OCI-LY3 (cell line): ENCODE measurements around the gene NDN.

Source experiments
- H2AFZ ChIP-seq: fragments of 200-600, 300-600 bp; shearing (Covaris generic); 2 replicates; pipeline ENCODE4 v1.6.0; 2014; ENCODE audit warnings: antibody characterized with exemption, low read depth, low read length
- H3K27ac ChIP-seq: fragments of 200-600, 300-600 bp; sonication (generic); 2 replicates; pipeline ENCODE4 v1.5.1; 2014; ENCODE audit warnings: mild to moderate bottlenecking, low read length, moderate library complexity, mixed read lengths
- H3K27me3 ChIP-seq: fragments of 200-600, 300-600 bp; sonication (generic); 2 replicates; pipeline ENCODE4 v1.6.1; 2014; ENCODE audit warnings: low read depth, low read length, mixed read lengths
- H3K36me3 ChIP-seq: fragments of 200-600, 300-600 bp; sonication (generic); replicated peaks from 2 replicates; pipeline ENCODE3; 2014; ENCODE audit warnings: low read depth, low read length, mixed read lengths
- H3K4me1 ChIP-seq: fragments of 300-600, 200-600 bp; sonication (generic); 2 replicates; pipeline ENCODE4 v1.6.1; 2014; ENCODE audit warnings: low read length, mixed read lengths
- H3K4me2 ChIP-seq: fragments of 200-600, 300-600 bp; sonication (generic); 2 replicates; pipeline ENCODE4 v1.6.1; 2014; ENCODE audit warnings: low read length, mixed read lengths
- H3K4me3 ChIP-seq: fragments of 300-600, 200-600 bp; sonication (generic); 2 replicates; pipeline ENCODE4 v1.5.1; 2014; ENCODE audit warnings: antibody characterized with exemption, mild to moderate bottlenecking, low read length, moderate library complexity
- H3K79me2 ChIP-seq: fragments of 300-600, 200-600 bp; shearing (Covaris generic); 2 replicates; pipeline ENCODE4 v1.6.1; 2014; ENCODE audit warnings: mild to moderate bottlenecking, low read length, mixed read lengths
- H3K9ac ChIP-seq: fragments of 300-600, 200-600 bp; shearing (Covaris generic); 2 replicates; pipeline ENCODE4 v1.6.0; 2014; ENCODE audit warnings: mild to moderate bottlenecking, low read length, moderate library complexity
- H3K9me3 ChIP-seq: fragments of 200-600, 300-600 bp; shearing (Covaris generic); 2 replicates; pipeline ENCODE4 v1.6.1; 2014; ENCODE audit warnings: low read length, mixed read lengths; ENCODE audit not compliant: insufficient read depth
- H4K20me1 ChIP-seq: fragments of 200-600, 300-600 bp; sonication (generic); 2 replicates; pipeline ENCODE4 v1.6.1; 2016; ENCODE audit warnings: low read length, mixed read lengths; ENCODE audit not compliant: insufficient read depth
- EZH2phosphoT487 ChIP-seq: fragments of 200-600 bp; shearing (Covaris generic); IDR thresholded peaks from 2 replicates; pipeline ENCODE4 v1.6.1; 2018; ENCODE audit warnings: antibody characterized with exemption, mixed run types, low read depth
- TF ChIP-seq, protein P1 (sequence below): fragments of 200-600, 300-600 bp; sonication (generic); IDR thresholded peaks from 2 replicates; pipeline ENCODE4 v1.5.1; 2014; ENCODE audit warnings: antibody characterized with exemption, low read length, low read depth

NDN gene

DNA sequence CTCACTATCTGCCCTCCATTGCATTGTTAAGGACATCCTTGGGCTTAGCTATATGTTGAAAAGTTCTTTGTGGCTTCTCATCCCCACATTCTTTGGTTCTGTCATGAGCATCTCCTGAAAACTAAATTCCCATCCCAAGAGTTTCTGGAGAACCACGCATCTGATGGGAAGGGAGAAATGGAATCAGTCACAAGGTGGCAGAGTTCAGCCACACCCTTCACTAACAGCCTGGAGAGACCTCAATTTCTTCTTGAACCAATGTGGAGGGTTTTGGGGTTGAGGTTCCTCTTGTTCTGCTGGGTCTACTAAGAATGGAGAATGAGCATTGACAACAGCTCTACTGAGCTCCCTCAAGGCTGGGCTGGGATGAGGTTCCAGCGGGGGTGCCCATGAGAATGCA, 23.9 kb downstream of the NDN start:
- H3K4me3 ChIP-seq = no peak overlapping the region
- H3K9me3 ChIP-seq = no peaks in the 10 kb centered on the region
- TF ChIP-seq, protein P1, sequence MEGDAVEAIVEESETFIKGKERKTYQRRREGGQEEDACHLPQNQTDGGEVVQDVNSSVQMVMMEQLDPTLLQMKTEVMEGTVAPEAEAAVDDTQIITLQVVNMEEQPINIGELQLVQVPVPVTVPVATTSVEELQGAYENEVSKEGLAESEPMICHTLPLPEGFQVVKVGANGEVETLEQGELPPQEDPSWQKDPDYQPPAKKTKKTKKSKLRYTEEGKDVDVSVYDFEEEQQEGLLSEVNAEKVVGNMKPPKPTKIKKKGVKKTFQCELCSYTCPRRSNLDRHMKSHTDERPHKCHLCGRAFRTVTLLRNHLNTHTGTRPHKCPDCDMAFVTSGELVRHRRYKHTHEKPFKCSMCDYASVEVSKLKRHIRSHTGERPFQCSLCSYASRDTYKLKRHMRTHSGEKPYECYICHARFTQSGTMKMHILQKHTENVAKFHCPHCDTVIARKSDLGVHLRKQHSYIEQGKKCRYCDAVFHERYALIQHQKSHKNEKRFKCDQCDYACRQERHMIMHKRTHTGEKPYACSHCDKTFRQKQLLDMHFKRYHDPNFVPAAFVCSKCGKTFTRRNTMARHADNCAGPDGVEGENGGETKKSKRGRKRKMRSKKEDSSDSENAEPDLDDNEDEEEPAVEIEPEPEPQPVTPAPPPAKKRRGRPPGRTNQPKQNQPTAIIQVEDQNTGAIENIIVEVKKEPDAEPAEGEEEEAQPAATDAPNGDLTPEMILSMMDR = peak; percentile 29
- TF ChIP-seq EZH2phosphoT487 = no peak
- no peaks in the 10 kb centered on the region for H3K4me1 ChIP-seq
- peaks cover 4% of the 10 kb centered on the region; the same call in 1 of the 2 replicates for H3K27me3 ChIP-seq
- no peak overlapping the region for H3K27ac ChIP-seq
- no peak overlapping the region for H3K9ac ChIP-seq
- H3K79me2 ChIP-seq = no peaks in the 10 kb centered on the region
- H4K20me1 ChIP-seq = no peaks in the 10 kb centered on the region
- H3K36me3 ChIP-seq = no peaks in the 10 kb centered on the region
- H3K4me2 ChIP-seq = no peak overlapping the region
- H2AFZ ChIP-seq = no peak overlapping the region

DNA sequence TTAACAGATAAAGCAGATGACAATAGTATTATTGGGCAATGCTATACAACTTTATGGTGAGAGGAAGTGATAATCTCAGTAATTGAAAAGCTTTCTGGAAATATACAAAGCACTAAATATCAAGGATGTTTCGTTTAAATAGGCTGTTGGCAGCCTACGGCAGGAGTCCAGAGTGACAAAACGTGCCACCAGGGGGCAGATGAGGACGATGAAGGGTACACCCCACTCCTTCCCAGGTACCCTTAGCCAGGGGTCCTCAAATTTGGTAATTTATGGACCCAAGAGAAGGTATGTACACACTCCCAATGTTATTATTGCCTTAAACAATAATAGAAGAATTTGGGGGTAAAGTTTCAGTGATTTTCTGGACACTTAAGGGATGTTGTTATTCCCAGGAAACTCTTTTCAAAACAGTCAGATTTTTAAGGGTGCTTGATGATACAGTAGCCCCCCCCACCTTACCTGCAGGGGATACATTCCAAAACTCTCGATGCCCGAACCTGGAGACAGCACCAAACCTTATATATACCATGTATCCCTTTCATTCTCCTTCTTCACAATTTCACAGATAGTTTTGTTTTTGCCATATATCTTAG, 38.1 kb downstream of the NDN start:
- H3K9me3 ChIP-seq = no peaks in the 10 kb centered on the region

DNA sequence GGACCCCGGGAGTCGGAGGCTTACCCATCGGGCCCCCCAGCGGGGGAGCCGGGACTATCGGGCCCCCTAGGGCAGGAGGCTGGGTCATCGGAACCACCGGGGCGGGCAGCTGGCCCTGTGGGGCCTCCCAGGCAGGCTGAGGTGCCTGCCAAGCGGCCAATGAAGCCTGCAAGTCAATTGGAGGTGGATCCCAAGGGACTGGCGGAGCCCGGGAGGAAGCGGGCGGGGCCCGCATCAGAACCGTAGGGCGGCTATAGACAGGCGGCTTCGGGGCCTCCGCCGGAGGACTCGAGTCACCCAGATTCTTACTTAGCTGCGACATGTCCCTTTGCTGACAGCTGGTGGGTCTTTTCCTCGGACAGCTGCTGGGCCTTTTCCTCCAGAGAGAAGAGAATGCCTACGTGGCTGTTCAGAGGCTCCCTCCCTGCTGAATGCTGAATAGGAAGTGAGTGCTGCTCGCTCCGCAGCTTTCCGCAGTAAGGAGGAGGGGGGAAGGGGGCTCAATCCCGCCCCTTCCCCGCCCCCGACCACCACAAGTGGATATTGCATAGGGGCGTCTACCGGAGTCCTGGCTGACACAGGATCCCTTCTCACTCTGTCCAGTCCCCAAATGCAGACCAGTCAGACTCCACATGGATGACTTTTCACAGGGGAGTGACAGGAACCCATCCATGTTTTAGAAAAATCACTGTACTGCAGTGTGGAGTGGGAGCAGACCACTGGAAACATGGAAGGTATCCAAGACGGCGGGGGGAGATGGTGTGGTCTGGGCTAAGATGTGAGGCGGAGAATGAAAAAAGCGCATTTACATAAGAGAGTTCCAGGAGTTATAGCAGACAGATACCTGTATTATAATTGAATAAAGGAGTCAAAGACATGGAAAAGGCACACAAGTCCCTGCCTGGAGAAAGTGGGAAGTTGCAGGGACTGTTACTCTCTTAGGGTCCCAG, 39.4 kb downstream of the NDN start, which contains the start of gene MAGEL2:
Gene MAGEL2, minus strand, starts transcription at position 447 of the 950 bp plus-strand sequence. Its CDS starts 125 bp downstream, at position 322.
- no peak within 1 kb of the TSS for H3K4me2 ChIP-seq
- H3K79me2 ChIP-seq = no peaks in the 10 kb centered on the region
- TF ChIP-seq EZH2phosphoT487 = no peak
- TF ChIP-seq, protein P1 = no peak
- H3K27me3 ChIP-seq = peaks cover 5% of the 10 kb centered on the region; the same call in 1 of the 2 replicates
- H3K9ac ChIP-seq = no peak within 1 kb of the TSS
- H3K36me3 ChIP-seq = no peaks in the 10 kb centered on the region
- no peaks in the 10 kb centered on the region for H3K9me3 ChIP-seq
- no peak within 1 kb of the TSS for H3K4me3 ChIP-seq
- no peaks in the 10 kb centered on the region for H4K20me1 ChIP-seq
- H3K27ac ChIP-seq = no peak within 1 kb of the TSS
- no peaks in the 10 kb centered on the region for H3K4me1 ChIP-seq
- no peak within 1 kb of the TSS for H2AFZ ChIP-seq

More for the DNA sequence above, 38.1 kb downstream of the NDN start:
- Histone ChIP-seq H3K9ac (no peak overlapping the region), H3K79me2 (no peaks in the 10 kb centered on the region), H3K4me3 (no peak overlapping the region), H3K4me1 (no peaks in the 10 kb centered on the region), H3K27me3 (peaks cover 5% of the 10 kb centered on the region; the same call in 1 of the 2 replicates), H3K36me3 (no peaks in the 10 kb centered on the region), H3K27ac (no peak overlapping the region), H3K4me2 (no peak overlapping the region), H2AFZ (no peak overlapping the region), H4K20me1 (no peaks in the 10 kb centered on the region)
- TF ChIP-seq EZH2phosphoT487 = no peak
- TF ChIP-seq, protein P1 = peak; percentile 82

DNA sequence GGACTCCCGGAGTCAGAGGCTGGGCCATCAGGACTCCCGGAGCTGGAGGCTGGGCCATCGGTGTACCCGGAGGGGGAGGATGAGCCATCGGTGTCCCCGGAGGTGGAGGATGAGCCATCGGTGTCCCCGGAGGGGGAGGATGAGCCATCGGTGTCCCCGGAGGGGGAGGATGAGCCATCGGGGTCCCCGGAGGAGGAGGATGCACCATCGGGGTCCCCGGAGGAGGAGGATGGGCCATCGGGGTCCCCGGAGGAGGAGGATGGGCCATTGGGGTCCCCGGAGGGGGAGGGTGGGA, 40.2 kb downstream of the NDN start:
- H3K4me3 ChIP-seq = no peak overlapping the region
- no peaks in the 10 kb centered on the region for H3K79me2 ChIP-seq
- no peak overlapping the region for H3K9ac ChIP-seq
- no peak overlapping the region for H3K27ac ChIP-seq
- no peak for TF ChIP-seq EZH2phosphoT487
- TF ChIP-seq, protein P1 = no peak
- H2AFZ ChIP-seq = no peak overlapping the region
- H3K9me3 ChIP-seq = no peaks in the 10 kb centered on the region
- no peak overlapping the region for H3K4me2 ChIP-seq
- H3K27me3 ChIP-seq = peaks cover 5% of the 10 kb centered on the region; the same call in 1 of the 2 replicates
- H3K36me3 ChIP-seq = no peaks in the 10 kb centered on the region
- H3K4me1 ChIP-seq = no peaks in the 10 kb centered on the region
- H4K20me1 ChIP-seq = no peaks in the 10 kb centered on the region
